GM21576 (cell line): ENCODE measurements around the gene MRPS34.

Experiments
- ATAC-seq: cut with Tn5 transposase; IDR thresholded peaks from one replicate; pipeline ENCODE4 v1.9.1; 2021; ENCODE audit warnings: mild to moderate bottlenecking, moderate library complexity; ENCODE audit not compliant: unreplicated experiment

MRPS34 gene

DNA sequence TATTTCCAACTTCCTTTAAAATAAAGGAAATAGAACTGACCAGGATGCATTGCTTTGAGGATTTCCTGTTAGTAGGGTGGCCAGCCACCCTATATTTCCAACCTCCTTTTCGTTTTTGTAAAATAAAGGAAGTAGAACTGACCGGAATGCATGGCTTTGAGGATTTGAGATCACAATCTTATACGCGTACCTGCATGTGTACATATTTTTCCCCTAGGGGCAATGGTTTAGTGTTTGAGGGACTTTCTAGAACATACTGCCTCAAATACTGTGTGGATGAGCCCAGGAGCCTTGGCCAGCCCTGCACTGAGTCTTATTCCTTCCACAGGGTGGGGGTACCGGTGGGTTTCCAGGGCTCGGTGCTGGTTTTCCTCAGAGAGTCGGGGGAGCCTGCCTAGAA, 41.3 kb downstream of the MRPS34 start:
- no peak for ATAC-seq

DNA sequence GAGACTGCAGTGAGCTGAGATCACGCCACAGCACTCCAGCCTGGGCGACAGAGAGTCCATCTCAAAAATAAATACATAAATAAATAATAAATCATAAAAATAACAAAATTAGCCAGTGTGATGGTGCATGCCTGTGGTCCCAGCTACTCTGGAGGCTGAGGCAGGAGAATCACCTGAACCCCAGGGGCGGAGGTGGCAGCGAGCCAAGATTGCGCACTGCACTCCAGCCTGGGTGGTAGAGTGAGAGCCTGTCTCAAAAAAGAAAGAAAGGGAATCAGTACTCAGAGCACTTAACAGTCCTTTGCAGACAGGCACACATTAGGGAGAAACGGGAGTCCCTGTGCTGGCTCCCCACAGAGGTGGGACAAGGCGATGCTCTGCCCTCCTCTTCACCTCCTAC, 41.9 kb downstream of the MRPS34 start:
- no peak for ATAC-seq

DNA sequence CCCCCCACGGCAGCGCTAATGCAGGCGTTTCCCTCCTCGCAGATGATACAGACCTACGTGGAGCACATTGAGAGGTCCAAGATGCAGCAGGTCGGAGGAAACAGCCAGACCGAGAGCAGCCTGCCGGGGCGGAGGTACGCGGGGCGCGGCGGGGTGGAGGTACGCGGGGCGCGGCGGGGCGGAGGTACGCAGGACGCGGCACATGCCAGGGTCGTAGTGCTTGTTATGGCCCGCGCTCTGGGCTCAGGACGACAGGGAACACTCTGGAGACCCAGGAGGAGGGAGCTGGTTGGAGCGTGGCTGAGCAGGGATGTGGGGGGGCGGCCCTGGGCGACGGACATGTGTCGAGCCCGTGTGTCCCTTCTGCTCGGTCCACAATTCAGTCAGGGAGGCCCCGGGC, 43.5 kb downstream of the MRPS34 start:
- no peak for ATAC-seq

DNA sequence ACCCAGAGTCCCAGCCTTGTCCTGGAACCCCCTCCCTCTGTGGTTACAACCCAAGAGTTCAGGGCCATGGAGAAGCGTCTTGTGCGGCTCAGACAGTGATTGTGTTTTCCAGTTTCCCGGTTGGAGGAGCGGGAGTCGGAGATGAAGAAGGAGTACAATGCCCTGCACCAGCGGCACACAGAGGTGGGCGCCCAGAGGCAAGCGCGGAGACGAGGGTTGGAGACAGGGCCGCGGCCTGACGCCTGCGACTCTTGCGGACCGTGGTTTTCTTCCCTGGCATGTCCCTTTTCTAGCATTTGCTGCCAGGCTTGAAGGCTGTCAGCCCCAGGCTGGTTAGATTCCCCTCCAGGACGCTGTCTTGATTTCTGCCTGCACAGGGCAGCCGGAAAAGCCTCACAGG, 43.9 kb downstream of the MRPS34 start:
- no peak for ATAC-seq

DNA sequence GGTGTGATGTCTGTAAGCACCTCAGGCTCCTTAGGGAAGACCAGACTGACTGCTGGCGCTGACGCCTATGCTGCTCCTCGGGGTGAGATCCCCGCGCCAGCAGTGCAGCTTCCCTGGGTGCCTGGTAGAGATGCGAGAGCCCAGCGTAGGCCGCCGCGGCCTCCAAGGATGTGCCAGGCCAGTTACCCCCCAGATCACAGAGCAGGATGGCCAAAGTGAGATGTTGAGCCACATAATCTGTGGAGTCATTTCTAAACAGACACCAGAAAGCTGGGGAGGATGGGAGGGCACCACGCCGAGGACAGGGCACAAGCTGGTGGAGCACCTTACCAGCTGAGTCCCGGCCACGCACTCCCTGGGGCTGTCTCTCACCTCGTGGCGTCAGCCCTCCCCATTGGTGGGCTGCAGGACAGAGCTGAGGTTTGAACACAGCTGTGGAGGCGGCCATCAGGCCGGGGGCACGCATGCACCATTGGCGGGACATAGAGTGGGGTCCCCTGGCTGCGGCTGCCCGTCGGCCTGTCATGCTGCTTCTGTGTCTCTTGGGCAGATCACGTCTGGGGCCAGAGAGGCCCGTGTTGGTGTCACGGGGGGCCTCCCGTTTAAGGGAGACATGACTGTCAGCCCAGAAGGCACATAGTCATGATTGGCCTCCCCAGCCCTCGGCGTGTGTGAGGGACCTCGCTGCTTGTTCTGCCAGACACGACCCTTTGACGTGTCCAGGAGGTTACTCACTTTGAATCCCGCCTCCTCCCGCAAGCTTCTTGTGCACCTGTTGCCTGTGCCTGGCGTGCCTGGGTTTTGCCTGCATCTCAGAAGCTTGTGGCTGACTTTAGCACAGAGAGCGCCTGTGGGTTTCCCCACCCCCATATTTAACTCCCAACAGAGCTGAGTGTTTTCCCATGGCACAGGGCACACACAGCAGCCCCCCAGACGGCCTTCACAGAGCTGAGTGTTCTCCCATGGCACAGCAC, 45.0 kb downstream of the MRPS34 start:
- no peak for ATAC-seq

DNA sequence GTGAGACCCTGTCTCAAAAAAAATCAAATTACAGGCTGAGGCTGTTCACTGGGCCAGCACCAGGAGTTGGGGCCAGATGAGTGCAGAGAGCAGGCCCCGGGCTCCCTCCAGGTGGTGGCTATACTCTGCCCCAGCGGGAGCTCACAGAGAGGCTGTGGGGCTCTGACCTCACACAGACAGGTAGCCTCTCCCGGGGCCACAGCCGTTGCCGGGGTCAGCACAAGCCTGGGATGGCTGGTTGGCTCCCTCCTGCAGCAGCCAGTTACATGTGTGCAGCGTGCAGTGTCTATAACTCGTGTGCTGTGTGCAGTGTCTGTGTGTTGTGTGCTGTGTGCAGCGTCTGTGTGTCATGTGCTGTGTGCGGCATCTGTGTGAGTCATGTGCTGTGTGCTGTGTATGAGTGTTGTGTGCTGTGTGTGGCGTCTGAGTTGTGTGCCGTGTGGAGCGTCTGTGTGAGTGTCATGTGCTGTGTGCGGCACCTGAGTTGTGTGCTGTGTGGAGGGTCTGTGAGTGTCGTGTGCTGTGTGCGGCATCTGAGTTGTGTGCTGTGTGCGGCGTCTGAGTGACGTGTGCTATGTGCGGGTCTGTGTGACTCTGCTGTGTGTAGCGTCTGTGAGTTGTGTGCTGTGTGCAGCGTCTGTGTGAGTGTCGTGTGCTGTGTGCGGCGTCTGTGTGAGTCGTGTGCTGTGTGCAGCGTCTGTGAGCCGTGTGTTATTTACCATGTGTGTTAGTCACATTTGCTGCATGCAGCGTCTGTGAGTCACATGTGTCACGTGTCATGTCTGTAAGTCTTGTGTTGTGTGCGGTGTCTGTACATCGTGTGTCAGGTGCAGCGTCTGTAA, 46.1 kb downstream of the MRPS34 start:
- no peak for ATAC-seq

DNA sequence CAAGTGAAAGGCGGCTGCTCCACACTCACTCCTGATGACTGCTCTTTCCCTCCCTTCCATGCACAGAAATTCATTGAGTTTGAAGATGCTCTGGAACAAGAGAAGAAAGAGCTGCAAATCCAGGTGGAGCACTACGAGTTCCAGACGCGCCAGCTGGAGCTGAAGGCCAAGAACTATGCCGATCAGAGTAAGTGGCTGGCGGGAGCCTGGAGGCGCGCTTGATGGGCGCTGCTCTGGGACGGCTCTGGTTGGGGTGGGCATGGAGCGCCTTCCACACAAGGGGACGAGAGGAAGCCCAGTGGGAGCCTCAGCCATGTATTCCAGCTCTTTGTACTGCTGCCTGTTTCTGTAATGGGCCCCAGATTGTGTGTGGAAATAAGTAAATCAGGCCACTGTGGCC, 48.4 kb downstream of the MRPS34 start:
- no peak for ATAC-seq

DNA sequence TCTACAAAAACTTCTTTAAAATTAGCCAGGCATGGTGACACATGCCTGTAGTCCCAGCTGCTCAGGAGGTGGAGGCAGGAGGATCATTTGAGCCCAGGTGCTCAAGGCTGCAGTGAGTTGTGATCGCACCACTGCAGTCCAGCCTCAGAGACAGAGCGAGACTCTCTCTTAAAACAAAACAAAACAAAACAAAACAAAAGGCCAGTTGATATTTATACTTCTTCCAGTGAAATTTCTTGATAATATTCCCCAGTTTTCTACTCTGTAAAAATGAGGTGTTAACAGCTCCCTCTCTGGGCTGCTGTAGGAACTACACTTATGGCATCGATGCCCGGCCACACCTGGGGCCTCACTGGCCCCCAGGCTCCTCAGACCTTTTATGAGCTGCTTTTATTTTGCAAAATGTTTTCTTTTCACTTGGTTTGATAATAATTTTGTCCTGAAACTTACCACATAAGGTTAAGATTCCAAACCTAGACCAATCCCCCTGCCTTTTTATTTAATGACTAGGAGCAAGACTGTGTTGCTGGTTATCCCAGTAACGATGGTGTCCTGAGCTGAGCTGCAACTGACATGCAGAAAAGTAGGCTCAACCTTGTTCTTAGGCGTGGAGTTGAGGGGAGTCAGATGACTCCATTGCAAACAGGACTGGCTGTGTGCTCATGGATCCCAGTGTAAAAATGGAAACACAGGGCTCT, 49.3 kb downstream of the MRPS34 start:
- ATAC-seq: no peak
